Forelimb muscle (tissue), 1 donor: ENCODE measurements around the gene SHROOM3. TPM values are rescaled to one million over a fixed set of nuclear protein-coding genes. Genes with fewer than 3 reads are reported as not detected.

ENCODE experiments used
- DNase-seq: peaks from one replicate; pipeline ENCODE4 v3.0.0-alpha.2; 2013; ENCODE audit warnings: low read depth
- polyA plus RNA-seq: library from polyadenylated mRNA; unstranded; fragments of 120-200 nt; gene quantifications from one replicate; pipeline ENCODE4 v1.2.1, GENCODE V29; 2013; ENCODE audit not compliant: insufficient read length

Gene SHROOM3
- polyA plus RNA-seq, 1 donor: 19.0 TPM

DNA sequence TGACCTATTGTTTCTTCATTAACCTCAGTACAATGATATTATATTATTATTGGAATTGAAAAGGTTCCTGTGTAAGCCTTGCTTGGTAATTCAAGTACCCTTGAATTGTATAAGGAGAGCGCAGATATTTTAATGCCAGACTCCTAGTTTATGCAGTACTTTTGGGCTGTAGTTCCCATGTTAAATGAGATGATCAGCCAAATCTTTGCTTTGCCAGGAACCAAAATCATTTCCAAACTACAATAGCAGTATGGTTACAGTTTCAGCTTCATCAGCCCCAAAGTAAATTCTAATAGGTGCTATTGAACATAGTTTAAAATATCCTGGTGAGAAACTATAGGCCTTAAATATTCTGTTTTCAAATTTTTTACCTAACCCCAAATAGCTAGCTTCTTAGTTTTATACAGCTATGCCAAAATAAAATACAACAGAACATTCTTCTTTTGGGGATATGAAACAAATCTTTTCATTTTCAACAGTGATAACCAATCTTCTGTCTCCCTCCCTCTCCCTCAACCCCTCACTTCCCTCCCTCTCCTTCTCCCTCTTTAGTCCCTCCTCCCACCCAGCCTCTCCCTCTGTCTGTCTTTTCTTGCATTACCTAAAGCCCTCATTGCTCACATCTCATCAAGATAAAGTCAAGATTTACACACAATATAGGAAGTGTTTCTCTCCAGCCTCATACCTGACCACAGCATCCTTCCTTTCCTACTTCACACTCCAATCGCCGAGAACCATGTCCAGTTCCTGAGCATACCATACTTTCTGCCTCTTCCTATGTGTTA, 190.1 kb downstream of the SHROOM3 start:
- no peak for DNase-seq

DNA sequence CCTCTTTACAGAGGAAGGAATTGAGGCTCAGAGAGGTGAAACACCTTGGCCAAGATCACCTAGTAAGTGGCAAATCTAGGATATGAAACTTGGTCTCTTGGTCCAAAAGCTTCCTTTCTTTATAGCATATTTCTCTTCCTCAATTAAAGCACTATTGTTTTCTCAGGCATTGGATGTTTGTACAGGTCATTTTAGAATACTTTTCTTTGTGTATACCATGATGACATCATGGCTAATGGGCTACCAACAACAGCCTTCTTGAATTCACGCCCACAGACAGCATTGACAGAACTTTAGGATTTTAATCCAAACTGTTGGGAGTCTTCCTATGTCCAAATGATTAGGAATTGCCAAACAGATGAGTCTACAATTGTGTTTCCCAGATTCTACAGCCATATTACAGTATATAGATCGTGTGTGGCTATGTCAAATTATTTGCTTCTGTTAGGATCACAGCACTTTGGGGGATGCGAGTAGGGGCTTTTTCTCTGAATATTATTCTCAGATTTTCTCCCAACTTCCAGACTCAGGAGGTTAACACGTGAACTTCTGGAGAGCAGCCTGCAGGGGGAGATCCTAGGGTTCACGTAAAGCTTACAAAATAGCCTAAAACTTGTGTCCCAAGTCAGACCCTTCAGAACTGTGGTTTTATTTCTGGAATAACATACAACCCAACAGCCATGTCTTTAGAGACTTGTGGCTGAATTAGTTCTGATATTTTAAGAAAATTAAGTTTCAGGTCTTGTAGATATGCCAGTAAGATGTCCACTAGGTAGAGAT, 191.8 kb downstream of the SHROOM3 start:
- DNase-seq: no peak

DNA sequence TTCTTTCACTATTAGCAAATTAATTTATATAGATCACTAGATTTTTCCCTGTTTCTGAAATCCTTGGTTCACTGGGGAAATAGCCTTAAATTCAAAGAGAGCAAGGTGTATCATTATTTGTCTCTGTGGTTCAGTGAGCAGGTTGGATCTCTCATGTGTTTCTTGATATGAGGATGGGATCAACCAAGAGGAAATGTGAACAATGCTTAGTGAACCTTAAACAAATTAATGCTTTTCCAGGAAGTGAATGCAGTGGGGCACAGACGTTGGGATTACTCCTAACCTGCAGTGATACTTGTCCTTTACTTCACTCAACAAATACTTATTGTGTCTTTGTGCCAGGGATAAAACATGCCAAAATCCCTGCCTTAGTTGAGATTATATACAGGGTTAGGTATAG, 193.2 kb downstream of the SHROOM3 start:
- DNase-seq: no peak

DNA sequence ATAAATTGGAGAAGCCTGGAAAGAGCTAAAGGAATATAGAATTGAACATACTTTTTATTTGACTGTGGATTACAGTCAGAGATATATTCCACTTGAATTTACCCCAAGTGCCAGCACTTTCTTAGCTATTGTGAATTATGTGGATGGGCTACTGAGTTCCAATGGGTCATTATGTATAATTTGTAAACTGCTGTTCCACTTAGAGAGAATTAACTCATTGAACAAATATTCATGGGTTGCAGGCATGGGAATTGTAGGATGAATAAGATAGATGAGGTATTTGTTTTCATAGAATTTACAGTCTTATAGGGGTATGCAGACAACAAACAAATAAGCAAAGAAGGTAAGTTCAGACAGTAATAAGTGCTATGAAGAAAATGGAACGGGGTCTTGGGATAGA, 195.7 kb downstream of the SHROOM3 start:
- DNase-seq: no peak

DNA sequence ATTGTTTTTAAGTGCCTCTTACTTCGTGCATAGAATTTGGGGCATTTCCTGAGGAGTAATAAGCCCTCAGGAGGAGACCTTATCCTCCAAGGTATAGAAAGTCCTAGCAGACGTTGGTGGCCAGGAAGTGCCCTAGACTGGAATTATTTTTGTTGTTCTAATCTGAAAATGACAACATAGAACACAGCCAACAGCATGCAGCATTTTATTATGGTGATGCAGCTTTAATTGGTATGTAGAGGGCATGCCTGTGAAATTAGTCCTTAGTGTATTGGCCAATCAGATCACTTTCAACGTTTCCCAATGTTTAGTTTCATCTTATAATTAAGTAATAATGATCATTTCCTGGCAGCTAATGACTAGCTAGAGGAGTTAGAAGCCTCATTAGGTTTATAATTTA, 199.2 kb downstream of the SHROOM3 start:
- DNase-seq: no peak

DNA sequence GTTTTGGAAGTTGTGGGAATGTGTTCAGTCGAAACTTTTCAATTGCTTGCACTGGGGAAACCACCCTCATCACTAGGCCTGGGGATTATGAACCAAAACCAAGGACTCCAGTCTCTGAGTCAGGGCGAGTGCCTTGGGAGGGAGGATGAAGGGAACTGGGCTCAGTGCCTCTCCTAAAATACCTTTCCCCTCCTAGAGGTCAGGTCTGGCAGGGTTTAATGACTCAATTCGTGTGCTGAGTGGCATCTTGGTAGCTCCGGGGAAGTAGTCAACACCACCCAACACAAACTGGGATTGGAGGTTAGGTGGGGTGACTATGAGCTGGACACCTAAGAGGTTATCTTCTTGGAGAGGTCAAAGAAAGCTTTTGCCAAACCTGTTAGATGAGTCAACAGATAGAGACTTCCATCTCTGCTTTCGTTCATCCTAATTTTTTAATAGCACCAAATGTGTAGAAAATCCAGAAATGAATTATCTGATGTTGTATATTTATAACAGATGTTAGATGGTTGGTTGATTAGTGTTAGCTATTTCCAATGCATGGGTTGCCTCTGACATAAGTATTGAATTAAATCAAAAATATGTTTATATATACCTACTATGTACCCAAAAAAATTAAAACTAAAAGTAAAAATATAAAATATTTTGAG, 202.8 kb downstream of the SHROOM3 start:
- no peak for DNase-seq

DNA sequence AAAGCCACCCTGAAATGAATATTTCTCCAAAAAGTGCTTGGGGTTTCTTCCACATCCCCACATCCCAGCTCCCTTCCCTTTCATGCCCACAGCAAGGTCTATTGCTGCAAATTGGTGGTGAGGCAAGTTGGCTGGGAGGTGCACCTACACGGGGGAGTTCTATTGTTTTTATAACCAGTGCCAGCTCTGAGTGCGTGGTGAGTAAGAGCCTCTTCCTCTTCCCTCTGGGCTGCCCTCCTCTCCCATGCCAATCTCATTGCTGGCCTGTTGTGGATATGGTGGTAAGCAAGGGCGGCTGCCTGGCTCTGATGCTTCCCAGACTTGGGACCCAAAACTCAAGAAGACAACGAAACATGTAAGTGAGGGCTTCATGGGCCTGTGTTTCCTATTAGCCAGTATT, 204.3 kb downstream of the SHROOM3 start:
- DNase-seq: no peak

DNA sequence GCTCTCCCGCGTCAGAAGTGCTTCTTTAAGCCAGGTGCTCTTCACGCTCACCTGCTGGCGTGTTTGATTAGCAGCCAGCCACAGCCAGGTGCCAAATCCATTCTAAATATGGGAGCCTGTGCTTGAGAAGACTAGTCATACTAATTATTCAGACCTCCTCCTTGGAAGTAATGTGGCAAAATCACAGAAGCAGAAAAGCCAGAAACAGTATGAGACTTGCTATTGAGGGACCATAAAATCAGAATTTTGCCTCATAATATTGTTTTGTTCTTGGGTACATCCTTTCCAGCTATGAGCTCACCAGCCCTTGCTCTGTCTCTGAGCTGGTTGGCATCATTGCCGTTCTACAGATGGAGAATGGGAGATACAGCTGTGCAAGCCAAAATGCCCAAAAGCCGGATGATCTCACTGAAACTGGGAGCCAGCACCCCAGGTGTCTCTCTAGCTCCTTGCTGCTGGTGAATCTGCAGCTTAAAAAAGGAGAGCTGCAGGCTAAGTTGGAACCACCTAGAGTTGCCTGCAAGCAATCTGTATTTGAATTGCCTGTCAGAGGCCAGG, 205.4 kb downstream of the SHROOM3 start:
- DNase-seq: no peak

DNA sequence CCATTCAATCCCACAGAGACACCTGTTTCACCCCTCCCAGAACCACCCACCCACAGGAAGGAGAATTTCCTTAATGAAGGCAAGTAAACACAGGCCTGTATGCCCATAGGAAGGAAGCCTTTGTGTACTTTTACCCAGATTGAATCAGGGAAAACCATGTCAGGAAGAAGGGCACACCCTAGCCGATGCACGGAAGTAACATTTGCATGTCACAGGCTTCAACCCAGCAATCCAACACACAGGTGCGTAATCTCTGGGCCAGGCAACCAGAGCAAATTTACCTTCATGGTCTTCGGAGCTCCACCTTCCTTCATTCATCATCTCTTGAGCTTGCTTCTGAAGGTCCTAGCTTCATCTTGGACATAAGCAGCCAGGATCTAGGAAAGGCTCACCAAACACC, 206.3 kb downstream of the SHROOM3 start:
- no peak for DNase-seq

DNA sequence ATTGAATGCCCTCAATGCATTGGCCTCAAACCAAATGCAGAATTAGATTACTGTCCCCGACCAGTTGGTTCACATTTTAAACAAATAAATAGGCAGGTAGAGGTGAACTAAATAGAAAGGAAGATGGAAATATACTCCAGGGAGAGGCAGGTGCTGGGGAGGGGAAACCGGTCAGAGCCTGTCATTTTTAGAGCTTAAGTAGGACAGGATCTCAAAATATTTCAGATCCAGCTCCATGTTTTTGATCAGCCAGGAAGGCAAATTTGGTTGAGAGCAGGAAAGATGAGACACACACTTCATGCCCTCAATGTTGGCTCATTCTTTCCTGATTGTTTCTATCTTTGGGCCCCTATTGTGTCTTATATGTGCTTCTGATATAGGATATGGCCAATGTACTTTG, 206.7 kb downstream of the SHROOM3 start:
- no peak for DNase-seq

DNA sequence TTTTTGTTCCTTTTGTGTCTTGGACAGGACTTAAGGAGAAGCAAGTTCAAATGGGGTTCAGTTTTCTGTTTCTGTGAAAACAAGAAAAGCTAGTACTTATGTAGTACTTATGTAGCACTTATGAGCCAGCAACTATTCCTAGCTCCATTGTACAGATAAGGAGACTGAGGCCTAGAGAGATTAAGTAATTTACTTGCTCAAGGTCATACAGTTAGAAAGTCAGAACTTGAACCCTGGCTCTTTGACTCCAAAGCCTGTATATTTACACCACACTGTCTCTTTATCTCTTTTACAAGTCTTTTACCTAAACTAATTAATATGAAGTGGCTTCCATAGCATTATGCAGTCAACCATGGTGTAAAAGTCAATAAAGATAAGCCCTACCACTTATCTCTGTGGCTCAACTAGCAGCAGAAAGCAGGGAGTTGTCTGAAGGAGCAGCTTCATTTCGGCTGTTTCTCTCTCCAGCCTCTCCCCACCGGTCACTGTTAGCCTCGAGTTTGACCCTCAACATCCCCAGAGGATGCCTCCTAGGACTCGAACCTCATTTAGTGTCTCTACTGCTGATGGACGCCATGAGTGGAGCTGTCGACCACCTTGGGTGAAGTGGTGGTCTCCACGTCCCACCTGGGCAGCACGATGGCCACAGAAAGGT, 209.9 kb downstream of the SHROOM3 start:
- no peak for DNase-seq

DNA sequence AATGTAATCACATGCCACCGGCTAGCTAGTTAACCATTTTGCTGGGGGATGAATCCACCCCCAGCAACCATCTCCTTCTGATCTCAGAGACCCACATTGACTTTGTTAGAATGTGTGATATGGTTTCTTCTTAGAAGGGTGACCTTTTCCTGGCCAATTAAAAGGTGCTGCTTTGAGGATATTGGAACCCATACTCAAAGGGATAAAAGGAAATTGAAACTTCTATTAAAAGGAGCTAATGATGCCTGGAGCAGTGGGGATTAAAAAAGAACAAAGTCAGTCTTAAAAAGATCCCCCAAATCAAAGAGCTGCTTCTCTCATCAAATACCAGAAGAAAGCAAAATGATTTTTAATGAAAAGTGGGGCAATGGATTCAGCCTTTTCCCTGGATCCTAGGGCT, 214.1 kb downstream of the SHROOM3 start:
- no peak for DNase-seq

DNA sequence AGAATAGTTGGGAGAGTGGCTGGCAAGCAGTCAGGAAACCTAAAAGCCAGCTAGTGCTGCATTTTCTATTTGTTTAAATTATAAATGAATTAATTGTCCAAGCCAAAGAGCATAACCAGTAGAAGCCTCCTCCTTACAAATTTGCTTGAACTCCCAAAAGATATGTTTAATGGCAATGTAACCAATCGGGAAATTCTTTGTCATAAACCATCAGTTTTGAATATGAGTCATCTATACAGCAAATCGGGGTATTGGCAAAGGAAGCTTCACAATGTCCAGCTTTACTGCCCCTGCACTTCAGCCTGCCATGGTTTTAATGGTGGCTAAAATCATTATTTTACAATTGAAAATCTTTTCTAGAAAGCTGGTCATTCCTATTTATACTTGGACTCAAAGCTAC, 216.6 kb downstream of the SHROOM3 start:
- no peak for DNase-seq

DNA sequence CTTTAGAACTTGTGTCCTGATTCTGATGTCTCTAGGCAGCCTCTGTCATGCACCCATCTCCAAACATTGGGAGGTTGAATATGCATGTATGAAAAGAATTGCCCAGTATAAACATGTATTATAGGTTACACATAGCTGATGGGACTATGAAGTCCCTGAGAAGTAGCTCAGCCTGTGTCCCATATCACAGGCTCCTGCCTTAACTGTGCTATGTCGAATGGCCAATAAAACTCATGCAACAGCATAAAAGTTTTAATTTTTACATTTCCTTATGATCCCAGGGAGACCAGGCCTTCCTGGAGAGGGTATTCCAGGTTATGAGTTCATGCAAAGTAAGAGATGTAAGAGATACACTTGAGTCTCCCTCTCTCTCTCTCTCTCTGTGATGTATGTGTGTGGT, 217.4 kb downstream of the SHROOM3 start:
- DNase-seq: no peak

DNA sequence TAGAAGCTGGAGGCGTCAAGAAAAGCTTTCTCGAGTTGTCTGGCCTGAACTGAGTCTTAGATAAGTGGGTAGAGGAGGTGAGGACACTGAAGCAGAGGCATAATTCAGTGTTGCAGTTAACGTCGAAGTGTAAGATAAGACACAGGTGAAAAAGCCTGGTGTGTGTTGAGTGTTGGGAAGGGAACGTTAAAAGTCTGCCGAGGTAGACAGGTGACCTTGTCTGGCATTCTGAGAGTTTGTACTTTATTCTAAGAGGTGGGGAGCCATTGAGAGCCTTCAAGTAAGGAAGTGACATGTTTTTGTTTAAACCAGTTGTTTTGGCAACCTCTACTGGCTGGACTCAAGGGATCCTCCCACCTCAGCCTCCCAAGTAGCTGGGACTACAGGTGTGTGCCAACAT, 219.1 kb downstream of the SHROOM3 start:
- DNase-seq: no peak

DNA sequence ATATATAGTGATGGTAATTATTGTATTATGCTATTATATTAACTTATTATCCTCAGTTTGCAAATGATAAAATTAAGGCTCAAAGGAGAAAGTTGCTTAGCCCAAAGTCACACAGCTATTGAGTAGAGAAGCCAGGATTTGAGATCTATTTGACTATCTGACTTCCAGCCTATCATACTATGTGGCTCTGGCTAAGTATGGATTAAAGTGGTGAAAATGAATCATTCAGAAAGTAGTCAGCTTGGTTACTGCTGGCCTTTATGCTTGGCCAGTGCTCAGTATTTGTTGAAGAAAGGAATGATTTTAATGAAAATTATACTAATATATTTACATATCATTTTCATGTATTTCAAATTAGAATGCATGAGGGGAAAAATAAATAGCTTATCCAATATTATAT, 219.8 kb downstream of the SHROOM3 start:
- DNase-seq: no peak

DNA sequence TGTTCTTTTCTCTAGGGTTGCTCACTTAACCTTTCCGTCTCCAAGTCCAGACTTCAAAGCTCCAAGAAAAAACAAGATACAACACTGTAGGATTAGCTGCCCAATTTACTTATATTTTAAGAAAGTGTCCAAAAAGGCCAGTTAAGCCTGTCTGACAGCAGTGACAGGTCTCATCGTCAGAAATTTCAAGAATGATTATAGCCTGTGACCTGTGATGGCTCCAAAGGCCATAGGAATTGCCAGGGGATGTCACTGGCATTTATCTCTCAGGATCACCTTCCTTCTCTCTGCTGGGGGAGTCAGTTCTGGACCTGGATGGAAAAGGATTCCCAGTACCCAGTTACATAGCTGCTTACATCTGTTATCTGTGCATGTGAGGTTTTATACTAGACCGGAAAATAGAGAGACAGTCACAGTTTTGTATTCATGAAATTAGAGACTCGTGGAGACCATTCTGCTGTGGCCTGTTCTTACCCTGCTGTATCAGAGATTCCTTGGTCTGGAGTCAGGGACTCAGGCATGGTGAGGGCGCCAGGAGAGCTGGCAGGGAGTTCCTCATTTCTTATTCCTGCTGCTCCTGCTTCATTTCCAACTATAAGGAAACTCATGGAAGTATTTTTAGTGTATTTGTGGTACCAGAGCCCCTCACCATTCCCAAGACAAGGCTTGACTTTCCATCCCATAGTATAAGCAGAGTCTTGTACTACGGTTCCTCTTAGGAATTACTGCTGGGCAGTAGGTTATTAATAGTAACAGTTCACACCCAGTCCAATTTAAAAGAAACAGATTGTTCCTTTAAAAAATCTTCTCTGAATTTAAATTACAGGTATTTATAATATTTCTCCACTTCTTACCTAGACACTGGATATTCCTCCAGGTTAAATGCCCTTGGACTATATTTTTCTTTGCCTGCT, 220.8 kb downstream of the SHROOM3 start:
- no peak for DNase-seq

DNA sequence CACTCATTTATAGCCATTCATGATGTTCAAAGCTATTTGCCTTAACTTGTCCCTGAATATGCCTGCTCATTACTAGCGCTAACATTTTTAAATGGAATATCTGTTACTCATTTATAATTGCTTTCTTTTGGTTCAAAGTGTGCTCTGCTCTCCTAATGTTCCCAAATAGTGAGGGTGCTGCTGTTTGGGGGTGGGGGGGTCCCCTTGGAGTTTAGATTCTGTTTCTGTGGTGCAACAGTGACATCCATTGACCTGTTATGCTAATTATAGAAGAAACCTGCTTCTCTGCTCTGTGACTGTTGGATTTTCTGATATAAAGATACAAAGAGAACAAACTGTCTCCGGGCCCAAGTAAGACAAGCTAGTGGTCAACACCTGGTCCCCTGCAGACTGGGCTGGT, 222.4 kb downstream of the SHROOM3 start:
- no peak for DNase-seq

DNA sequence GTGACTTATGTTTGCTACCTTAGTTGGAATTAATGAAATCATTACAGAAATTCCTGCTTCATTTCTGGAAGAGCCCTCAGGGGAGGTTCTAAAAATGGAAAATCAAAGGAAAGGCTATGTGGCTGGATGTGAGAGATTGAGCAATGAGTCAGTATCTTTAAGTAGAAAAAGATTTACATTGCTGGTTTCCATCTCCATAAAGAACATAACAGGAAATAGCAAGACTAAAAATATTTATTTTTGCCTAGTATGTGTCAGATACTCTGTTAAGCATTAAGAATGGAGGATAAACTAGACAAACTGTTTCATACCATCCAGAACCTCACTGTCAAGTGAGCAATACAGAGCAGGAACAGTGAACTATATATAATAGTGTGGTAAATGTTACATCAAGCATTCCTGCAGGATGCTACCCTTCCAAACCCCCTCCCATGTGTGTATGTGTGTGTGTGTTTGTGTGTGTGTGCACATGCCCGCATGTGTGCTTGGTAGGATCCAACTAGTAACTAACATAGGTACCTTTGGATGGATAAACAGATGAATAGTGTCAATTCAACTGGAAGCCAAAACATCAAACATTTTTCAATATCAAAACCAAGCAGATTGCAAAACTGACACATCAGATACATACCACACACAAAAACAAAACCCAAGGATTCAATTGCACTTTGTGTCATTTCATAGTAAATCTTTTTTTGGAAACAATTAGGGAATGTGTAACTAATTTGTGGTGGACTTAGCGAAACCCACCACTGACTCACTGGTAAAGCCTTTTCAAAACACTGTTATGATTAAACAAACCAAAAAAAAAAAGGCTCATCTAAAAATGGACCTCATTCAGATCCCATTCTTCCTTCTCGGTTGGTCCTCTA, 223.4 kb downstream of the SHROOM3 start:
- no peak for DNase-seq

DNA sequence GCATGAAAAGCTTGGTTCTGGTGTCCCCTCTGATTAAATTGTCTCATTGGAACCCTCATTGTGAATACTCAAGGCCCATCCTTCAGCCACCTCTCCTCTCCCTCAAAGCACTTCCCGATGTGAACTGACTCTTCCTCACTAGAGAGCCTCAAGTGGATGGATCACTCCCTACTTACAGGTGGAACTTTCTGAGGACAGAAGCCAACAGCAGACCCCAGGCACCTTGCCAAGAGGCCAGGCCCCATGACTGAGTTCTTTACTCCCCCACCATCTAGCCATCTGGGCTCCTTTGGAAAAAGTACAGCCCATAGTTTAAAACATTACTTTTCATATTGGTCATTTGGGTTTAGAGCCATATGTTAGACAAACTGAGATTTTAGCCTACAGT, 224.1 kb downstream of the SHROOM3 start:
- DNase-seq: no peak
